Stimulated activated naive CD8-positive, alpha-beta T cell treated with anti-CD3 and anti-CD28 coated beads, Interleukin-15, Interleukin-2, amounts not matched to agents 100 U/mL and 50 U/mL, for 24 hours (primary cell): ENCODE measurements around the gene PBX3.

ENCODE experiments used
- ATAC-seq: fragments of 150-1000 bp; cut with Tn5 transposase; one replicate; pipeline ENCODE4 v1.10.0; 2021
- DNase-seq: peaks from one replicate; pipeline ENCODE4 v3.0.0; 2021

Gene PBX3

DNA sequence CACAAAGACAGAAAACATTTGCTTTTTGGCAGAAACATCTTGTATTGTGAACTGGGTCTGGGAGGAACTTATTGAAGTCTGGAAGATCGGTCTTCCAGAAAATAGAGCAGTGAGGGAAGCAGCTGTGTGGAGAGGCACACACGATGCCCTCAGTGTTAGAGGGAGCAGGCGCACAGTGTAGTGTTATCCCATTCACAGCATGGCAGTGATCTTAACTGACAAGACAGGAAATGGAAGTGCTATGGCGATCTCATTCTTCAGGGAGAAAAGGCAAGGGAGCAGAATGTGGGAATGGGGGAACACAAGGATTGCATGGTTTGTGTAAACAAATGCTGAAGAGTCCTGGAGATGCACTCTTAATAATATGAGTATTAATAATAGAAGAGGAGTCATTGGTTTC lies 161.0 kb downstream of the PBX3 start:
- DNase-seq = no peak
- ATAC-seq = no peak

DNA sequence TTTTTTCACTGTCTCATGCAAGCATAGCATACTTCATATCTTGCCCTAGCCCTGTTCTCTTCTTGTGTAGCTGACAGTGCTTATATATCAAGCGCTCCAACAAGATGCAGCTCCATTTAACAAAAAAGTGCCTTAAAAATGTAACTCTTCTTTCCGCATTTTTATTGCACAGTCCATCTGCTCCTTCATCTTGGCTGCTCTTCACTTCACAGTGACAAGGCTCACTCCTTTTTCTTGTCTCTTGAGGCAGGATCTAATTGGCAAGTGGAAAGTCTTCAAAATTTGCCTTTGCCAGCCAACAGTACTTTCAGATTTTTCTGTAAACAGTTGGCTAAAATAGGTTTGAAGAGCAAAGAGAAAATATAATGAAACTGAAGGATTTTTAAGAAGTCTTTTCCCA lies 161.8 kb downstream of the PBX3 start:
- no peak for ATAC-seq
- no peak for DNase-seq

DNA sequence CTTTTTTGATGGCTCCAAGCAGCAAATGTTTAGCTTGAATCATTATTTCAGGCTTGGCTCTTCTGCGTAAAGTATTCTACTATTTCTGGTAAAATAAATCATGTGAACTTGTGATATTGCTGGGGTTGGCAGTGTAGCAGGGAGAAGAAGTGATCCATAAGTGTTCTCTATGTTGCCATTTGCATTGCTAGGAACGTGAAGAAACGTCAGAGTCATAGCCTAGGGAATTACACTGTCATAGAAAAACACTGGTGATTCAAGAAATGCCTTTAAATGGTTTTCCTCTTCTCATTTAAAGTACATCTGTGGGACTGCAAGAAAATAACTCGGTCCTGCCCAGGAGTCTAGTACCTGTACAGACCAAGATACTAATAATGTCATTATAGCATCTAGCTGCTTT lies 162.3 kb downstream of the PBX3 start:
- DNase-seq (no peak), ATAC-seq (no peak)

DNA sequence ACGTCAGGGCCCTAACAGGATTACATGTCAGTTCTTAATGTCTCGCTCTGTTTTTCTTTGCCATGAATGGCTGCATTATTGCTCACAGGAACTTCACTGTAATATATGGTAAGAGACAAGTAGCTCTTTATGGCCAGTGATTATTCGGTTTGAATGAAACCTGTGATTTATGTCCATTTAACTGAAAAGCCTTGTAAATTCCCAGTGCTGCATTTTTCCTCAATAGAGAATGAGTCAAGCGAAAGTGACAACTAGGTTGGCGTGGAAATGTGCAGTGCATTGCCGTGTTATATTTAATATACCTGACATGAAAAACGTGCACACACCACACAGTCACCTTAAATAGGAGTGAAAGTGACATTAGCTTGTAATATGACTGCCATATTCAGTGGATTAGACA lies 163.1 kb downstream of the PBX3 start:
- ATAC-seq = no peak
- no peak for DNase-seq

DNA sequence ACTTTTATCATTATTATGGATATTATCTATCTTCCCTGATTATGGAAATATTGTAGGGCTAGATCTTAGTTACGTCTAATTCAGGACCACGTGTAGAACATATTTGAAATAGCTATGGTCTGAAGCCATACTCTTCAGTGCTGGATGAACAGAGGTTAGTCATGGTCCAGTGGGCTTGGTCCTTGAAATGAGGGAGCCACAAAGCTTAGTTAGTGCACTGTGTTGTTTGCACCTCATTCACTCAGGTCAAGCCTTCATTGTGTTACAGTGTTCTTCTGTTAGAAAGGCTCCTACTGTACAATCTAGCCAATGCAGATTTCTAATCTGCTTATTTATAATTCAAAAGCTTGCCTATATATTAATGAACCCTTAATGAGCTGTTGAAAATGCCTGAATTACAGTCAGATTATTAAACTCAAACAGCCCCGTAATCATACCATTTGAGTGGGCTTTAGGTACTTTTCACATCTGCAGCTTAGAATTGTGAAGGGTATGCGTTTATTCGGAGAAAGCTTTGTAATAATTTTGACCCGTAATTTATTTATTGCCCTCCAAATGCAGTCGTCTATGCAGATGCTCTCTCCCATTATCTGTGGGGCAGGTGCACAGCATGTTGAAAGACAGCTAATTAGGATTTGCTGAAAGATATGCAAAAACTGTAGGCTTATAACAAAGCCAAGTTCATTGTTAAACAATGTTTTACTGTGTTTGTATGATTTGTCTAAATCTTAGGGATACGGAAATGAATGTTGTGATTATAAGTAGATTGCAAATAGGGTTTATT lies 164.9 kb downstream of the PBX3 start:
- DNase-seq (no peak), ATAC-seq (no peak)

DNA sequence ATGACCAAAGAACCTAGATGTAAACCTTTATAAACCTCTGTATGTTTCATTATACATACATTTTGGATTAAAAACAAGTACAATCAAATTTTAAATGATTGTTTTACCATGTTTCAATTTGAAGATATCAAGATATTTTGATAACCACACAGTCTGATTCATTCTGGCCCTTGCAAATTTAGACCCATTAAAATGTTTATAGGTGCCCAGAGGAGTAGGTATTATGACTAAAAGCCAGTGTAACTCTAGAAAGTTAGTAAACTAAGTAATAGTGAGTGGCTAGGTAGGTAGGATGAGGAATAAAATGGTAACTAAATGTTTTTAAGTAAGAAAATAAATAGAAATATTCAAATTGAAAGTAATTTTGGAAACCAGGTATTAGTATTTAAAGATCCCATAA lies 165.5 kb downstream of the PBX3 start:
- ATAC-seq = no peak
- no peak for DNase-seq

DNA sequence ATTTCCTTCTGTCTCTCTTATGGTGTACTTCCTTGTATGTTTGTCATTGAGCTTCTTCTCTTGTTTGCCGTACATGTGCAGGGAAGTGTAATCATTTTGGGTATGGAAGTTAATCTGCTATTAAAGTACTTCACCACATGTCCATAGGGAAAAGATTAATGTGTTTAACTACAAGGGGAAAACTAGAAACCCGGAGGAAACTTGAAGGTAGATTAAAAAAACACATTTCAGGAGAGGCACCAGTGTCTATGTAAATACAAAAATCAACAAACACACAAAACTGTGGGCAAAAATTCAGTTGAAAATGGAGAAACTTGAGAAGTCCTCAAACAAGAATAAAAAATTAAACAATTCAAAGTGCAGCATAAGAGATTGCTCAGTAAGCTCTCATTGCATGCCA lies 166.4 kb downstream of the PBX3 start:
- DNase-seq (no peak), ATAC-seq (no peak)

DNA sequence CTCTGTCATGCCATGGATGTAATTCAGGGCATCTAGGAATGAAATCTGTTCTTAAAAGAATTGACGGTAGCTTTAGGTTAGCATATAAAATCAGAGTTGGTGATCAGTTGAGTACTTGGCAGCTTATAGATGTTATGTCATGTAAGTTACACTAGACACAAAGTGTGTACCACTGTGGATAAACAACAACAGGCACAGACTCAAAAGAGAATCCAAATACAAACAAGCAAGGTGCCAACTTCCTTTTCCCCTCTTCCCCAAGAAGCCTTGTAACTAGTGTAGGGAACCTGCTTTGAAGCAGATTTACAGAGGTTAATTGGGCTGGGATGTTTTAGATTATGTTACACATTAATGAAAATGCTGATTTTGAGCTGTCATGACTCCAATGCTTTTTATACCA lies 167.2 kb downstream of the PBX3 start:
- no peak for DNase-seq
- no peak for ATAC-seq

- DNase-seq = no peak
- ATAC-seq = no peak
These were observed 168.4 kb downstream of the PBX3 start for GRCh38 chr9:125915606-125916005.

DNA sequence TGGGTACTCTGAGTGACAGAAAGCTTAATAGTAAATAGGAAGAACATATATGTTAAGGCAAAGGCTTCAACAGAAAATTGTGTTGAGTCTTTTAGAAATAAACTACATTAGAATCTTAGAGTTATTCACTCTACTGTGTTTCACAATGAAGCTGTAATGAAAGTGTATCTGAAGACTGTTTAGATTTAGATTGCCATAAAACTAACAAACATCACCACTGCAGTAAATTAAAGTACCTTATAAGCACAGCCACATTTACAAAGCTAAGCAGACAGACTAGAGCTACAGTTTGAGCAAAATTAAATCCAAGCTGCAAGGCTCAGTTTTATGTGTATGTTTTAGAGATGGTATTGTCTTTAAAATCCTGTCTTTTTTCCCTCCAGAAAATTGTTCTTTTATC lies 172.4 kb downstream of the PBX3 start:
- no peak for ATAC-seq
- DNase-seq = no peak

- DNase-seq = no peak
- ATAC-seq = no peak
These were observed 173.2 kb downstream of the PBX3 start for GRCh38 chr9:125920402-125920801.

DNA sequence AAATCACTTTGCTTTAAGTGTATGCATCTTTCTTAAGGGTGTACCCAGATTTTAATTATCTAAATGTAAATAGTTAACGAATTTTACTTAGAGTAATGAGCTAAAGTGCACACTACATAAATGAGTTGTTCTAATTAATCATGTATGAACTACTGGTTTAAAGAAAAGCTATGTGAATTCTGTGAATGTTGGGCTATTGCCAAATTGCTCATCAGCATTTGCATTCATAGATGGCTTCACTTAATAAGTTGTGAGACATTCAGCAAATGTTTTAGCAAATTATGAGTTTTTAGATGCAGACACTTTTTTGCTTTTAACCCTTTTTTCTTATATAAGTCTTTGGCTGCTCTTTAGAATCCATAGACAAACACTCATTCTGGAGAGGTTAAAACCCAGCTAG lies 175.7 kb downstream of the PBX3 start:
- ATAC-seq = no peak
- no peak for DNase-seq

DNA sequence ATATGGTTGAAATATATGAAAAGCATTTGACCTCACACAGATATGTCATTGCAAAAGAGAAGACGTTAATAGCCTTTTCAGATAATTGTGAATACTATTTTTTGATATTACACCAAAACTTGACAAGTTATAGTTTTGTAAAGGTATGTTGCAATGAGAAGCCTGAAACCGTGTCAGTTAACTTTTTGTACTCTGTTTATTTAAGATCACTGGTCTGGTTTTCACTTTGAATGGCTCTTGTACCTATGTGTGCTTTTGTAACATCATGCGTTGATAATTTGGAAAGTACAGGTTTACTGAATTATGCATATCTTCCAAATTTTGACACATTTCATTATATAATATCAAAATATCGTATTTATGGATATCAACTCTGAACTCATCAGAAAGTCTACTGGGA lies 177.2 kb downstream of the PBX3 start:
- ATAC-seq (no peak), DNase-seq (no peak)

GRCh38 chr9:125926936-125927335 lies 179.8 kb downstream of the PBX3 start:
- DNase-seq (no peak), ATAC-seq (no peak)

GRCh38 chr9:125929846-125930245 lies 182.7 kb downstream of the PBX3 start:
- no peak for ATAC-seq
- no peak for DNase-seq

DNA sequence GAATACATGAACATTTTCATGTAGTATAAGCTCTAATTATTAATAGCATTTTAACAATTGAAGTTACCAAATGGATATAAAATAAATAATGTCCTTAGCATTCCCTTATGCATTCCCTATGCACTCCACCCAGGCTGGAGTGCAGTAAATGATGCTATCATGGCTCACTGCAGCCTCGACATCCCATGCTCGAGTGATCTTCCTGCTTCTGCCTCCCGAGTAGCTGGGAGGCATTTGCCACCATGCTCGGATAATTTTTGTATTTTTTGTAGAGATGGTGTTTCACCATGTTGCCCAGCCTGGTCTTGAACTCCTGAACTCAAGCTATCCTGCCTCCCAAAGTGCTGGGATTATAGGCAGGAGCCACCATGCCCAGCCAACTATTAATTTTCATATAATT lies 184.0 kb downstream of the PBX3 start:
- no peak for DNase-seq
- no peak for ATAC-seq

DNA sequence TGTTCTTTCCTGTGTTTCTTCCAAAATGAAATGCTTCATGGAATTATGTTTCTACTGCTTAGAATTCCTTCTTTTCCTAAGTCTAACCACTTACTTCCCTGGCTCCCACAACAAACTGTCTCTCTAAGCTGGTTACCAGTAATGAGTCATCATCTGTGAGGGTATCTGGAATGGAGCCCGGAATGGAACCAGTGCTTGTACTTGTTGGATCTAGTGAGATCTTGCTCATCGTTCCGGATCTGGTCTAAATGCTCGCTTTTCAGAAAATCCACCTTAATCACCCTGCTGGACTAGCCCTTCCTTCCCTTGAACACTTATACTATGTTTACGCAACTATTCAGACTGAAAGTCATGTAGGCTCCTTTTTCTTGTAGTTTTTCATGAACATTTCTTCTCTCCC lies 184.8 kb downstream of the PBX3 start:
- no peak for ATAC-seq
- DNase-seq = no peak

GRCh38 chr9:125932746-125933455 lies 185.7 kb downstream of the PBX3 start:
- ATAC-seq (no peak), DNase-seq (no peak)

DNA sequence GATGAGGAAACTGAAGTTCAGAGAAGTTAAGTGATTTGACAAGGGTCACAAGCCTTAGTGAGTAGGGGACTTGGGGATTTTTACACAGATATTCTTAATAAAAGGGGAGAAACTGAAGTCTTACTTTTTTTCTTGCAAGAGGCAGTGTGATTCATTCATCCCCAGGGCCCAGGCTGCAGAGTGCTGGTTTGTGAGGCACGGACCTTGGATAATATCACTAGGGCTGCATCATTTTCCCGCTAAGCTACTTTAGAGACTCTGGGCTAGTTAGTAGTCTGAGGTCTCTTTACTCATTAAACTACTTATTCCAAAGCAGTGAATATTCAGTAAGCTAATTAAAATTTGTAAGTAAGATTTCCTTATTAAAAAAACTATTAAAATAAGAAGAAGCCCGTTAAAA lies 195.0 kb downstream of the PBX3 start:
- ATAC-seq = no peak
- DNase-seq = no peak

DNA sequence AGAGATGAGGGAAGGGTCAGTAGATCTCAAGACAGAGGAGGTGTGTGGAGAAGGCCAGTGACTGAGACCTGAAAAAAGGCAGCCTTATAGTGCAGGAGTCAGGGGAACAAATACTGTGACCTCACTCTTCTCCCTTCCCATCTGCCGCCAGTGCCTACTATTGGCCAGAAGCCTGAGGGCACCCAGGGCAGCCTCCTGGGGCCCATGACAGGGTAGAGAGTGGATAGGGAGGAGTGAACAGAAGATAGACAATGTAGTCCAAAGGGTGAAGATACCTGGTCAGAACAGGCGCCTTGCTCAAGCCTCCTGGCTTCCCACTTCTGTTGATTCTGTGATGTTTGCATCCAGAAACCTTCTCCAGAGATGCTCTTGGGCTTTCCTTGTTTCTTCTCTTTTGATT lies 196.7 kb downstream of the PBX3 start:
- ATAC-seq (no peak), DNase-seq (no peak)

DNA sequence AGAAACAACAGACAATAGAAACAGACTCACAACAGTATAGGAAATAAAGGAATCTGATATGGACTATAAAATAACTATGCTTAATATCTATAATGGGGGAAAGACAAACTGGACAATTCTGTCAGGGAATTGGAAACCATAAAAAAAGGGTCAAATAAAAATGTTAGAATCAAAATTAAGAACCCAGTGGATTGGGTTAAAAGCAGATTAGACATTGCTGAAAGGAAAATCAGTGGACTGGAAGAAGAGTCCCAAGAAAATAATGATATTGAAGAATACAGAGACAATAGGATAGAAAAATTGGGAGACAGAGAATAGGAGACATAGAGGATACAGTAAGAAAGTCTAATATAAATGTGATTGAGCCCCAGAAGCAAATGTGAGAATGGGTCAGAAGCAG lies 199.2 kb downstream of the PBX3 start:
- ATAC-seq (no peak), DNase-seq (no peak)

GRCh38 chr9:125948887-125949596 lies 201.9 kb downstream of the PBX3 start:
- DNase-seq (no peak), ATAC-seq (no peak)

GRCh38 chr9:125949703-125950460 lies 202.7 kb downstream of the PBX3 start:
- ATAC-seq (no peak), DNase-seq (no peak)
